ENCODE results near the gene GOLGA2. TPM values are rescaled to one million over a fixed set of nuclear protein-coding genes. Genes with fewer than 3 reads are reported as not detected.

Gene GOLGA2
- total and polyA plus RNA-seq, 2 of the 4 experiments (the other 2 are of a cell fraction) = 118 to 146 TPM

DNA sequence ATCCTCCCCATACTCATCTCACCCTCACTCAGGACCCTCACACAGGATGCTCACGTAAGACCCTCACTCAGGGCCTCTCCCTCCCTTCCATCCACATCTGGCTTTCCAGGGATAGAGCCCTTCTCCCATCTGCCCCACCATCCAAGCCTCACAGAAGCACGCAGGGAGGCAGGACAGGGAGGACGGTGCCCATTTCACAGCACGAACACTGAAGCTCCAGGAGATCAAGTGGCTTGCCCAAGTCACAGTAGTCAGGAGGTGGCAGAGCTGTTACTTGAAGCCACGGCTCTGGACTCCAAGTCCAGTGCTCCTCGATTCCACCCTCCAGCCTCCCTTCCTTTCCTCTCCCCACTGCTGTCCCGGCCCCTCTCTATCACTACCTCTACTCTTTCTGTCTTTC lies 50.9 kb downstream of the GOLGA2 start:
- H2BK5ac ChIP-seq (ENCODE audit: low read depth, low read length, poor library complexity, severe bottlenecking) = no peak overlapping the region
- no peak overlapping the region for H2BK15ac ChIP-seq (ENCODE audit: low read depth, low read length)
- no peak overlapping the region for H3K9ac ChIP-seq (ENCODE audit: low read depth, low read length)
- no peaks in the 10 kb centered on the region for H3K9me3 ChIP-seq (ENCODE audit: control insufficient read depth, insufficient read depth, low read length)
- no peak overlapping the region for H4K5ac ChIP-seq (ENCODE audit: low read depth, low read length)
- H4K8ac ChIP-seq (ENCODE audit: low read depth in 2 of 2, low read length in 2 of 2) = no peak overlapping the region
- H4K91ac ChIP-seq (ENCODE audit: insufficient read depth, low read depth, low read length) = no peak overlapping the region
- 0 out of 2 replicates have a peak, but pooled peaks cover 3% of the 10 kb centered on the region for H3K9me1 ChIP-seq (ENCODE audit: insufficient read depth, low read length)
- H3K79me1 ChIP-seq (ENCODE audit: low read depth in 1 of 2, low read length in 2 of 2) = no peaks in the 10 kb centered on the region; a peak in 1 of 4 replicates
- no peaks in the 10 kb centered on the region for H3K27me3 ChIP-seq (ENCODE audit: control insufficient read depth, insufficient read depth, low read length)
- ATAC-seq (ENCODE audit: low read depth) (no peak), DNase-seq (no peak)
- dilution Hi-C loops (cut with HindIII; ENCODE audit: low sequenced_read_pairs, unreplicated experiment) = no loop called here
- no peaks in the 10 kb centered on the region for H3K4me1 ChIP-seq (ENCODE audit: control insufficient read depth, insufficient read depth, low read length)
- TF ChIP-seq, protein P1, sequence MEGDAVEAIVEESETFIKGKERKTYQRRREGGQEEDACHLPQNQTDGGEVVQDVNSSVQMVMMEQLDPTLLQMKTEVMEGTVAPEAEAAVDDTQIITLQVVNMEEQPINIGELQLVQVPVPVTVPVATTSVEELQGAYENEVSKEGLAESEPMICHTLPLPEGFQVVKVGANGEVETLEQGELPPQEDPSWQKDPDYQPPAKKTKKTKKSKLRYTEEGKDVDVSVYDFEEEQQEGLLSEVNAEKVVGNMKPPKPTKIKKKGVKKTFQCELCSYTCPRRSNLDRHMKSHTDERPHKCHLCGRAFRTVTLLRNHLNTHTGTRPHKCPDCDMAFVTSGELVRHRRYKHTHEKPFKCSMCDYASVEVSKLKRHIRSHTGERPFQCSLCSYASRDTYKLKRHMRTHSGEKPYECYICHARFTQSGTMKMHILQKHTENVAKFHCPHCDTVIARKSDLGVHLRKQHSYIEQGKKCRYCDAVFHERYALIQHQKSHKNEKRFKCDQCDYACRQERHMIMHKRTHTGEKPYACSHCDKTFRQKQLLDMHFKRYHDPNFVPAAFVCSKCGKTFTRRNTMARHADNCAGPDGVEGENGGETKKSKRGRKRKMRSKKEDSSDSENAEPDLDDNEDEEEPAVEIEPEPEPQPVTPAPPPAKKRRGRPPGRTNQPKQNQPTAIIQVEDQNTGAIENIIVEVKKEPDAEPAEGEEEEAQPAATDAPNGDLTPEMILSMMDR (conservative IDR thresholded peaks at IDR 0.05; ENCODE audit: low read depth, low read length) = no peak
- no peak for TF ChIP-seq FOS (IDR thresholded peaks at IDR 0.05; ENCODE audit: low read depth, low read length)
- TF ChIP-seq CEBPB (IDR thresholded peaks at IDR 0.05; ENCODE audit: low read depth, low read length) = no peak
- TF ChIP-seq, protein P2, sequence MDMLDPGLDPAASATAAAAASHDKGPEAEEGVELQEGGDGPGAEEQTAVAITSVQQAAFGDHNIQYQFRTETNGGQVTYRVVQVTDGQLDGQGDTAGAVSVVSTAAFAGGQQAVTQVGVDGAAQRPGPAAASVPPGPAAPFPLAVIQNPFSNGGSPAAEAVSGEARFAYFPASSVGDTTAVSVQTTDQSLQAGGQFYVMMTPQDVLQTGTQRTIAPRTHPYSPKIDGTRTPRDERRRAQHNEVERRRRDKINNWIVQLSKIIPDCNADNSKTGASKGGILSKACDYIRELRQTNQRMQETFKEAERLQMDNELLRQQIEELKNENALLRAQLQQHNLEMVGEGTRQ (IDR thresholded peaks at IDR 0.05; ENCODE audit: low read depth, low read length) = no peak
- TF ChIP-seq RFX5 (IDR thresholded peaks at IDR 0.05; ENCODE audit: low read depth, low read length) = no peak
- TF ChIP-seq RAD21 (IDR thresholded peaks at IDR 0.05; ENCODE audit: low read length) = no peak
- no peak for TF ChIP-seq NFE2L2 (IDR thresholded peaks at IDR 0.05; ENCODE audit: low read depth, low read length)
- no peak for TF ChIP-seq CHD1 (IDR thresholded peaks at IDR 0.05; ENCODE audit: low read depth, low read length)
- no TSS peak for BruUV-seq (replicated peaks)
- CTCF ChIA-PET = no interaction called here
- no peak overlapping the region for H2BK20ac ChIP-seq (ENCODE audit: low read depth, low read length)
- no peak overlapping the region for H3K27ac ChIP-seq (ENCODE audit: insufficient read depth, low read length)
- no peak overlapping the region for H2AFZ ChIP-seq (replicated peaks; ENCODE audit: low read length, poor library complexity)
- H2BK120ac ChIP-seq (ENCODE audit: low read depth, low read length) = no peak overlapping the region
- no peak overlapping the region for H3K4ac ChIP-seq (ENCODE audit: low read depth, low read length)
- H4K20me1 ChIP-seq (ENCODE audit: insufficient read depth, low read length) = no peaks in the 10 kb centered on the region
- 88% methylated on average over 3 of the region's 7 CpGs; no CpG with 5 or more reads in 1 of the 2 experiments for WGBS, 2 experiments (ENCODE audit: extremely low coverage in 2 of 2, insufficient read length in 1 of 2)
- in situ Hi-C loops (cut with MboI; ENCODE audit: low sequenced_read_pairs) = no loop called here
- H3K4me3 ChIP-seq (ENCODE audit: insufficient read depth, low read depth, low read length) = no peak overlapping the region
- intact Hi-C loops (cut with micrococcal nuclease) = no loop called here
- POLR2A ChIA-PET (ENCODE audit: unreplicated experiment) = no interaction called here
- H3K4me2 ChIP-seq (ENCODE audit: low read depth, low read length) = no peak overlapping the region
- no peak overlapping the region for H3K23ac ChIP-seq (ENCODE audit: low read depth, low read length)
- H3K36me3 ChIP-seq (ENCODE audit: control insufficient read depth, insufficient read depth, low read length) = peaks cover 6% of the 10 kb centered on the region; the same call in 1 of the 2 replicates
- H3K14ac ChIP-seq (replicated peaks; ENCODE audit: low read depth, low read length) = no peak overlapping the region
- H3K18ac ChIP-seq (ENCODE audit: low read depth, low read length) = no peak overlapping the region
- H2AK5ac ChIP-seq (ENCODE audit: low read depth, low read length) = no peak overlapping the region
- H2AK9ac ChIP-seq (replicated peaks; ENCODE audit: low read depth, low read length, poor library complexity) = no peak overlapping the region
- H3K56ac ChIP-seq (ENCODE audit: extremely low read depth, insufficient read depth, low read length) = no peak overlapping the region
